NCI-H510A (cell line): ENCODE measurements around the gene ILF2.
"Not testable (repeated sequence)": the region's sequence is repeated elsewhere in the genome, so short reads cannot be mapped to it uniquely, and the experiment has no call there.

ENCODE experiments used
- DNase-seq: peaks from one replicate; lab custom pipeline; 2025; lab: John Stamatoyannopoulos, UW

Gene ILF2

GRCh38 chr1:153649137-153649862 is 21.5 kb downstream of the ILF2 start:
- DNase-seq: no peak

- no peak for DNase-seq
Observed at GRCh38 chr1:153648000-153648643, 22.7 kb downstream of the ILF2 start.

GRCh38 chr1:153647346-153647714 is 23.5 kb downstream of the ILF2 start:
- DNase-seq: no peak

- DNase-seq: no peak
Observed at GRCh38 chr1:153646672-153647345, 24.0 kb downstream of the ILF2 start.

GRCh38 chr1:153643816-153644215 is 27.0 kb downstream of the ILF2 start:
- no peak for DNase-seq

GRCh38 chr1:153643100-153643499 is 27.7 kb downstream of the ILF2 start:
- DNase-seq: no peak

- DNase-seq: no peak
Observed at GRCh38 chr1:153642161-153642560, 28.6 kb downstream of the ILF2 start.

- DNase-seq: no peak
Observed at GRCh38 chr1:153640861-153641260, 29.9 kb downstream of the ILF2 start.

- DNase-seq: not testable (repeated sequence)
Observed at GRCh38 chr1:153640213-153640612, 30.6 kb downstream of the ILF2 start.

GRCh38 chr1:153639280-153639679 is 31.5 kb downstream of the ILF2 start:
- no peak for DNase-seq

GRCh38 chr1:153638261-153638660 is 32.5 kb downstream of the ILF2 start:
- no peak for DNase-seq

GRCh38 chr1:153636312-153636711 is 34.5 kb downstream of the ILF2 start:
- no peak for DNase-seq

GRCh38 chr1:153635872-153636271 is 34.9 kb downstream of the ILF2 start:
- DNase-seq: no peak

GRCh38 chr1:153633754-153634665 is 36.8 kb downstream of the ILF2 start, which contains the start of gene CHTOP:
CHTOP (plus strand) TSS chr1:153634066; CDS start chr1:153636589, 2,523 bp downstream.
- DNase-seq: peak; percentile 91

- DNase-seq: no peak
Observed at GRCh38 chr1:153633161-153633753, 37.5 kb downstream of the ILF2 start.

GRCh38 chr1:153631047-153632022 is 39.5 kb downstream of the ILF2 start:
- DNase-seq: no peak

GRCh38 chr1:153630384-153630783 is 40.4 kb downstream of the ILF2 start:
- no peak for DNase-seq

- DNase-seq: no peak
Observed at GRCh38 chr1:153629971-153630370, 40.8 kb downstream of the ILF2 start.

GRCh38 chr1:153629343-153629665 is 41.5 kb downstream of the ILF2 start:
- no peak for DNase-seq

- no peak for DNase-seq
Observed at GRCh38 chr1:153628638-153629342, 42.0 kb downstream of the ILF2 start.
